Measurements from ENCODE around the gene RABGAP1L.

Gene RABGAP1L

GRCh38 chr1:174159252-174160108 is at the start of gene RABGAP1L:
RABGAP1L (plus strand) TSS chr1:174159520.
- POLR2A ChIA-PET (ENCODE audit: low non-redundant PET), result no interaction called here
- peak within 1 kb of the TSS; percentile 95 for H3K27ac ChIP-seq
- TF ChIP-seq CTCF (conservative IDR thresholded peaks at IDR 0.05; ENCODE audit: low read depth), result no peak
- peak; percentile 92 for DNase-seq (ENCODE audit: low spot score)
- CTCF ChIA-PET, result no interaction called here

- no peak for DNase-seq (ENCODE audit: low spot score)
- TF ChIP-seq CTCF (conservative IDR thresholded peaks at IDR 0.05; ENCODE audit: low read depth), result no peak
- ChIA-PET POLR2A (ENCODE audit: low non-redundant PET) (no interaction called here), CTCF (interaction anchor here (0.7 kb wide), 1 partner anchor 823 kb away, joined by 3 read pairs; no protein-coding TSS in a partner anchor)
- H3K27ac ChIP-seq, result no peak overlapping the region
Observed at GRCh38 chr1:174110053-174110452, 49.3 kb upstream of the RABGAP1L start.

GRCh38 chr1:174112489-174113162 is 46.7 kb upstream of the RABGAP1L start:
- ChIA-PET CTCF (no interaction called here), POLR2A (ENCODE audit: low non-redundant PET) (no interaction called here)
- no peak for DNase-seq (ENCODE audit: low spot score)
- TF ChIP-seq CTCF (conservative IDR thresholded peaks at IDR 0.05; ENCODE audit: low read depth), result no peak
- H3K27ac ChIP-seq, result no peak overlapping the region

- no peak for TF ChIP-seq CTCF (conservative IDR thresholded peaks at IDR 0.05; ENCODE audit: low read depth)
- DNase-seq (ENCODE audit: low spot score), result no peak
- CTCF ChIA-PET, result interaction anchor here (0.5 to 0.7 kb wide), 6 partner anchors 21 to 862 kb away, joined by 3 to 5 read pairs (median 3); no protein-coding TSS in a partner anchor
- H3K27ac ChIP-seq, result no peak overlapping the region
- POLR2A ChIA-PET (ENCODE audit: low non-redundant PET), result no interaction called here
Observed at GRCh38 chr1:174114106-174114505, 45.2 kb upstream of the RABGAP1L start.

GRCh38 chr1:174114788-174115448 is 44.4 kb upstream of the RABGAP1L start:
- ChIA-PET CTCF (interaction anchor here (0.5 to 0.9 kb wide), 6 partner anchors 19 to 103 kb away, joined by 3 to 5 read pairs (median 3); no protein-coding TSS in a partner anchor), POLR2A (ENCODE audit: low non-redundant PET) (no interaction called here)
- no peak overlapping the region for H3K27ac ChIP-seq
- peak; percentile 44 for DNase-seq (ENCODE audit: low spot score)
- peak; percentile 51 for TF ChIP-seq CTCF (conservative IDR thresholded peaks at IDR 0.05; ENCODE audit: low read depth)

GRCh38 chr1:174116042-174116441 is 43.3 kb upstream of the RABGAP1L start:
- DNase-seq (ENCODE audit: low spot score), result peak; percentile 49
- POLR2A ChIA-PET (ENCODE audit: low non-redundant PET), result no interaction called here
- no peak overlapping the region for H3K27ac ChIP-seq
- CTCF ChIA-PET, result interaction anchor here (0.6 kb wide), 1 partner anchor 67 kb away, joined by 3 read pairs; no protein-coding TSS in a partner anchor
- no peak for TF ChIP-seq CTCF (conservative IDR thresholded peaks at IDR 0.05; ENCODE audit: low read depth)

All from RWPE1 (cell line).